ENCODE measurements around the gene LRRC8B. TPM values are rescaled to one million over a fixed set of nuclear protein-coding genes. Genes with fewer than 3 reads are reported as not detected.

The LRRC8B gene
- total and polyA plus RNA-seq, 2 of the 8 experiments (the other 6 are each of a cell fraction or from before 2014, with no cell fraction given) = 18.4 to 29.2 TPM

DNA sequence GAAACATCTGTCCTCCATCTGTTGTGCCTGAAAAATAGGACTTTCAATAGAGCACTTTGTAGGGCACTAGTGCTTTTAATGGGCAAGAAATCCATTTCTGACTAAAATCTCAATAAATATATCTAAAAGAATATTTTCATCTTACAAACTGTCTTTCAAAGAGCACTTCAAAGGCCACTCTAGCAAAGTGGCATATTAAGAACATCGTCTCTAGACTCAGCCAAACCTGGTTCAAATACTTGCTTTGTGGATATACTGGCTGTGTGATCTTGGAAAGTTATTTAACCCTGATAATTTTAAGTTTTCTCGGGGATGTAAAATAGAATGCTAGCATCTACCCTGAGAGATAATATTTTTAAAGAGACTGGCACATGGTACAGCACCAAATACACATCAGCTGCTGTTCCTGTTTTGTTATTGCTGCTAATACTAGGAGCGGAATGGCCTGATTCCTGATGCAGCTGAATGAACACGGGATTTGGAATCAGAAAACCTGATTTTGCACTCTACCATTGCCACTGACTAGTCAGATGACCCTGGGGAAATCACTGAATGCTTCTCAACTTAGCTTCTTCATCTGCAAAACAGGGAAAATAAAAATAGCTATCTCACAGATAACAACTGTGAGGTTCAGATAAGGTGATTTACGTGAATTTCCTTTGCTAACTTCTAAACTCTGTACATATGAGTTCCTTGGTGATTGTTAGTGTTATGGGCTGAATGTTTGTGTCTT, 83.1 kb downstream of the LRRC8B start:
- H3K9me3 ChIP-seq (ENCODE audit: insufficient read depth in 2 of 2, low read depth in 1 of 2, low read length in 1 of 2) = no peaks in the 10 kb centered on the region
- no peak overlapping the region for H3K18ac ChIP-seq (ENCODE audit: extremely low read depth, low read length)
- H3K4me3 ChIP-seq (ENCODE audit: extremely low read depth in 1 of 4, insufficient read depth in 2 of 4, low read depth in 3 of 4, low read length in 4 of 4) = no peak overlapping the region
- no peak overlapping the region for H2BK15ac ChIP-seq (ENCODE audit: low read length)
- no peak overlapping the region for H3K27ac ChIP-seq (ENCODE audit: low read depth, low read length)
- FAIRE-seq = no peak
- H3K4me1 ChIP-seq (replicated peaks in 1 of 4; ENCODE audit: control insufficient read depth in 3 of 4, insufficient read depth in 4 of 4, low read length in 3 of 4) = no peaks in the 10 kb centered on the region
- ChIA-PET POLR2A (ENCODE audit: partially characterized antibody) (no interaction called here), CTCF (ENCODE audit: partially characterized antibody) (interaction anchor here (0.8 to 3.7 kb wide), 7 partner anchors 10 to 155 kb away, joined by 3 to 18 read pairs (median 9); no protein-coding TSS in a partner anchor)
- H4K20me1 ChIP-seq (replicated peaks in 1 of 2; ENCODE audit: control insufficient read depth in 1 of 2, insufficient read depth in 2 of 2, low read length in 2 of 2) = no peaks in the 10 kb centered on the region
- H2AFZ ChIP-seq (ENCODE audit: low read length) = no peak overlapping the region
- H3K36me3 ChIP-seq (ENCODE audit: control insufficient read depth in 2 of 4, insufficient read depth in 4 of 4, low read length in 3 of 4) = no peaks in the 10 kb centered on the region
- no peak overlapping the region for H3K56ac ChIP-seq (replicated peaks; ENCODE audit: insufficient read length, low read depth, low read length)
- TF ChIP-seq RNF2 (IDR thresholded peaks at IDR 0.05; ENCODE audit: borderline replicate concordance, low read depth, low read length, missing control alignments, poor library complexity, severe bottlenecking) (no peak), POLR2A (IDR thresholded peaks at IDR 0.05; ENCODE audit: control extremely low read depth in 1 of 2, low read depth in 2 of 2, low read length in 2 of 2) (no peak), CEBPB (IDR thresholded peaks at IDR 0.05; ENCODE audit: low read depth, low read length) (no peak), CREB1 (IDR thresholded peaks at IDR 0.05) (no peak), YY1 (IDR thresholded peaks at IDR 0.05; ENCODE audit: low read depth, low read length) (no peak), RFX5 (IDR thresholded peaks at IDR 0.05; ENCODE audit: borderline replicate concordance, low read depth, low read length) (no peak), CHD1 (IDR thresholded peaks at IDR 0.05; ENCODE audit: low read depth, low read length) (no peak), JUND (IDR thresholded peaks at IDR 0.05; ENCODE audit: low read length) (no peak), CBX8 (IDR thresholded peaks at IDR 0.05; ENCODE audit: borderline replicate concordance, low read depth, low read length) (no peak), HDAC6 (IDR thresholded peaks at IDR 0.05; ENCODE audit: low read depth, low read length) (no peak), RXRA (IDR thresholded peaks at IDR 0.05; ENCODE audit: insufficient read depth, low read depth, low read length) (no peak), HDAC2 (IDR thresholded peaks at IDR 0.05; ENCODE audit: borderline replicate concordance in 1 of 2, low read depth in 2 of 2, low read length in 2 of 2) (no peak)
- TF ChIP-seq, protein P1, sequence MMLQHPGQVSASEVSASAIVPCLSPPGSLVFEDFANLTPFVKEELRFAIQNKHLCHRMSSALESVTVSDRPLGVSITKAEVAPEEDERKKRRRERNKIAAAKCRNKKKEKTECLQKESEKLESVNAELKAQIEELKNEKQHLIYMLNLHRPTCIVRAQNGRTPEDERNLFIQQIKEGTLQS (IDR thresholded peaks at IDR 0.05; ENCODE audit: insufficient read depth, low read depth, low read length) = no peak
- H3K23ac ChIP-seq (ENCODE audit: insufficient read length) = no peak overlapping the region
- H4K91ac ChIP-seq (replicated peaks; ENCODE audit: insufficient read length, low read length) = no peak overlapping the region
- H3K23me2 ChIP-seq (ENCODE audit: low read depth, low read length) = no peaks in the 10 kb centered on the region
- no peaks in the 10 kb centered on the region for H3K79me1 ChIP-seq (ENCODE audit: low read depth, low read length)
- no peaks in the 10 kb centered on the region for H3K79me2 ChIP-seq (ENCODE audit: control insufficient read depth in 1 of 2, insufficient read depth in 2 of 2, low read length in 2 of 2)
- H4K8ac ChIP-seq (ENCODE audit: extremely low read depth, insufficient read depth, low read length) = no peak overlapping the region
- no peak overlapping the region for H2BK5ac ChIP-seq (ENCODE audit: low read depth, low read length)
- H3K27me3 ChIP-seq (replicated peaks in 1 of 4; ENCODE audit: control insufficient read depth in 3 of 4, extremely low read depth in 1 of 4, insufficient read depth in 3 of 4, low read length in 3 of 4) = no peaks in the 10 kb centered on the region; a peak in 1 of 7 replicates
- H2BK12ac ChIP-seq (ENCODE audit: low read depth, low read length) = no peak overlapping the region
- no peak overlapping the region for H2BK20ac ChIP-seq (ENCODE audit: low read length)
- H3K14ac ChIP-seq (ENCODE audit: insufficient read length) = no peak overlapping the region
- 87% methylated on average over 5 of the region's 5 CpGs; no CpG with 5 or more reads in 1 of the 2 experiments for WGBS, 2 experiments (ENCODE audit: extremely low coverage in 1 of 2, insufficient coverage in 1 of 2, insufficient read length in 1 of 2, insufficient replicate concordance in 2 of 2, low coverage in 1 of 2, low lambda C conversion rate in 2 of 2, missing lambda C conversion rate in 1 of 2)
- no peak overlapping the region for H2AK5ac ChIP-seq (ENCODE audit: low read depth, low read length)
- no peak overlapping the region for H3K4me2 ChIP-seq (ENCODE audit: insufficient read depth in 1 of 2, low read depth in 2 of 2, low read length in 2 of 2)
- no peak overlapping the region for H4K5ac ChIP-seq (ENCODE audit: insufficient read length, low read depth, low read length)
- no peak overlapping the region for H2BK120ac ChIP-seq (replicated peaks; ENCODE audit: low read depth, low read length)
- no peak for DNase-seq (ENCODE audit: low read depth in 1 of 2, low spot score in 2 of 2)
- H3K9ac ChIP-seq (replicated peaks in 1 of 4; ENCODE audit: extremely low read depth in 1 of 4, low read depth in 3 of 4, low read length in 3 of 4) = no peak overlapping the region
- H3K4ac ChIP-seq (replicated peaks; ENCODE audit: insufficient read length, low read depth, low read length) = no peak overlapping the region

All from H1 (cell line).